Progenitor cell of endocrine pancreas (in vitro differentiated cells): ENCODE measurements around the gene CCDC18. TPM values are rescaled to one million over a fixed set of nuclear protein-coding genes. Genes with fewer than 3 reads are reported as not detected.

ENCODE experiments used
- DNase-seq: peaks from one replicate; pipeline ENCODE4 v3.0.0; 2021; ENCODE audit warnings: low spot score; ENCODE audit not compliant: unreplicated experiment
- H3K27ac Mint-ChIP-seq: 2 replicates; pipeline ENCODE4 v1.8.0; 2021; ENCODE audit warnings: mild to moderate bottlenecking, moderate library complexity, mixed read lengths
- H3K27me3 Mint-ChIP-seq: 2 replicates; pipeline ENCODE4 v1.8.0; 2021; ENCODE audit warnings: mixed read lengths
- H3K36me3 Mint-ChIP-seq: 2 replicates; pipeline ENCODE4 v1.8.0; 2022; ENCODE audit warnings: mixed read lengths; ENCODE audit not compliant: insufficient read depth
- H3K4me1 Mint-ChIP-seq: 2 replicates; pipeline ENCODE4 v1.8.0; 2021; ENCODE audit warnings: low read depth, mixed read lengths
- H3K4me3 Mint-ChIP-seq: 2 replicates; pipeline ENCODE4 v1.8.0; 2021; ENCODE audit warnings: low read depth, mild to moderate bottlenecking, moderate library complexity, mixed read lengths
- H3K9me3 Mint-ChIP-seq: 2 replicates; pipeline ENCODE4 v1.8.0; 2021; ENCODE audit warnings: low read depth, mixed read lengths
- CTCF ChIP-seq: fragments of 200-600 bp; sonication (generic); IDR thresholded peaks from one replicate; pipeline ENCODE4 v1.5.0; 2021; ENCODE audit warnings: antibody characterized with exemption, mild to moderate bottlenecking; ENCODE audit not compliant: unreplicated experiment
- total RNA-seq: library from RNA; stranded (reverse); gene quantifications from 2 replicates; pipeline ENCODE4 v1.2.1, GENCODE V29; 2021

CCDC18 gene
- total RNA-seq, 1 donor from 2014 or later: 12.4 TPM

DNA sequence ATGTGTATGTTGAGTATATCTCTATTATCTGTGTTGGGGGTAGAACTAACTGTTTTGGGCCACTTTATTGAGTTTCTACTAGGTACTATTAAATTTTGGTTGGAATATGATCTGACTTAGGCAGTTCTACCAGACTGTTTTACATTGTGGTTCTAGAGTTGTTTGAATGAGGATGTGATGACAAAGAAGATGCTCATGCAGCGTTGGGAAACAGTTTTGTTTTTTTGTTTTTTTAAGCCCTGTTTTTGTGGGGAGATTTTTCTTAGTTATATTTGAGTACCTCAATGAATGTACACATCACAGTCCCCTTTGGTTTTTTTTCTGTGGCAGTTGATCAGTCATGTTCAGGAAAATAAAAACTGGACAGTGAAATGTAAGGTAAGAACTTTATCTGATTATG is 40.4 kb upstream of the CCDC18 start:
- no peak for TF ChIP-seq CTCF
- Mint-ChIP-seq H3K36me3 (peaks cover 34% of the 10 kb centered on the region), H3K27ac (no peak overlapping the region), H3K27me3 (no peaks in the 10 kb centered on the region), H3K4me1 (no peaks in the 10 kb centered on the region), H3K9me3 (no peaks in the 10 kb centered on the region), H3K4me3 (no peak overlapping the region)
- DNase-seq: no peak

- Mint-ChIP-seq H3K4me1 (no peaks in the 10 kb centered on the region), H3K27ac (no peak overlapping the region), H3K9me3 (no peaks in the 10 kb centered on the region), H3K27me3 (no peaks in the 10 kb centered on the region), H3K4me3 (no peak overlapping the region), H3K36me3 (peaks cover 20% of the 10 kb centered on the region)
- no peak for TF ChIP-seq CTCF
- no peak for DNase-seq
Observed at GRCh38 chr1:93142161-93142560, 38.4 kb upstream of the CCDC18 start.

DNA sequence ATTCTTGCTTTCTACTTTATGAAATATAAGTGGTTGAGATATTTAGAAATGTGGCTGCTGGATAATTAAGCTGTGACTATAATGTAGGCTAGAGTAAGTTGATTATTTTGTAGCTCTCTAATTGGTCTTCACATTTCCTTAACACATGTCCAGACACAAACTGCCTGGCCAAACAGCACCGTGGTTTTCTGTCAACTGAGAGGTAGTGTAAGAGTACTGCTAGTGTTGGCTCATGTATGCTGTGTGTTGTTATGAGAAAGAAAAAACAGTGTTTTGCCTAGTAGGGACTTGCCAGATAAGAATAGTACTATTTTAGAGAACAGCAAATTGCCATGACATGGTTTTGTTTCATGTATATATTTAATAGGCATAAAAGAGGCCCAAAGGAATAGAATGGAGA is 37.4 kb upstream of the CCDC18 start:
- no peak for TF ChIP-seq CTCF
- no peaks in the 10 kb centered on the region for H3K4me1 Mint-ChIP-seq
- no peaks in the 10 kb centered on the region for H3K9me3 Mint-ChIP-seq
- no peak overlapping the region for H3K4me3 Mint-ChIP-seq
- no peak overlapping the region for H3K27ac Mint-ChIP-seq
- DNase-seq: no peak
- H3K27me3 Mint-ChIP-seq: no peaks in the 10 kb centered on the region
- H3K36me3 Mint-ChIP-seq: peaks cover 17% of the 10 kb centered on the region

DNA sequence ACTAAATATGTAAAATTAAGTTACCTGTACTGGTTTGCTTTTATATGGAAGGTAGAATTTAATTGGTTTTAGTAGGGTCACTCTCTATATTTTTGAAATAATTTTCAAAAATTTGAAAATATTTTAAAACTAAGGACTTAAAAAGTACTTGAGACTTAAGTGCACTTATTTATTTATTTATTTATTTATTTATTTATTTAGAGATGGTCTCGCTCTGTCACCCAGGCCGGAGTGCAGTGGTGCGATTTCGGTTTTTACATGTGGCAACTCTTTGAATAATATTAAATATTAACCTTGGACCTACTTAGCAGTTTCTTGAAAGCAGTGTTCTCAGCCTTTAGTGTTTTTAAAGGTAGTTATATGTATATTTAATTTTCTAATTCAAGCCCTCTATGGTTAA is 36.8 kb upstream of the CCDC18 start:
- Mint-ChIP-seq H3K9me3 (no peaks in the 10 kb centered on the region), H3K4me1 (no peaks in the 10 kb centered on the region), H3K27me3 (no peaks in the 10 kb centered on the region), H3K36me3 (peaks cover 15% of the 10 kb centered on the region), H3K4me3 (no peak overlapping the region), H3K27ac (no peak overlapping the region)
- no peak for DNase-seq
- TF ChIP-seq CTCF: no peak

GRCh38 chr1:93148001-93148400 is 32.5 kb upstream of the CCDC18 start:
- no peak overlapping the region for H3K4me3 Mint-ChIP-seq
- H3K36me3 Mint-ChIP-seq: peaks cover 11% of the 10 kb centered on the region

More at GRCh38 chr1:93148001-93148400, 32.5 kb upstream of the CCDC18 start:
- Mint-ChIP-seq H3K27me3 (no peaks in the 10 kb centered on the region), H3K27ac (no peak overlapping the region), H3K4me1 (no peaks in the 10 kb centered on the region), H3K9me3 (no peaks in the 10 kb centered on the region)
- TF ChIP-seq CTCF: no peak
- no peak for DNase-seq
